Keratinocyte (primary cell): ENCODE data around the gene GALNT14.

Experiments
- CTCF ChIP-seq, 3 experiments: IDR thresholded peaks in 1 of 3; conservative IDR thresholded peaks in 1 of 3; optimal IDR thresholded peaks in 1 of 3; 2 replicates in 2 of 3; 3 replicates in 1 of 3; pipeline versions ENCODE3 to v1.5.1; 2011; ENCODE audit warnings: low read length in 3 of 3, mild to moderate bottlenecking in 3 of 3, moderate library complexity in 2 of 3, control low read depth in 1 of 3, inconsistent platforms in 1 of 3; ENCODE audit not compliant: insufficient read depth in 2 of 3; ENCODE audit errors: extremely low read depth in 1 of 3
- EZH2 ChIP-seq: IDR thresholded peaks from one replicate; pipeline ENCODE4 v1.6.1; 2012; ENCODE audit warnings: inconsistent platforms, mild to moderate bottlenecking, low read length, moderate library complexity

- TF ChIP-seq CTCF (optimal IDR thresholded peaks at IDR 0.05 in 1 of 3, IDR thresholded peaks at IDR 0.05 in 1 of 3, conservative IDR thresholded peaks at IDR 0.05 in 1 of 3; ENCODE audit: extremely low read depth in 1 of 3, insufficient read depth in 2 of 3, low read length in 3 of 3) = no peak
- TF ChIP-seq EZH2 = no peak
Measured at GRCh38 chr2:31110998-31111397, 27.2 kb downstream of the GALNT14 start.
